Chondrocyte (in vitro differentiated cells): ENCODE measurements around the gene RHOA. TPM values are rescaled to one million over a fixed set of nuclear protein-coding genes. Genes with fewer than 3 reads are reported as not detected.
A peak's percentile ranks its signal among the peaks of the same experiment; 100 is the strongest.

Experiments used
- DNase-seq: peaks from one replicate; pipeline ENCODE4 v3.0.0; 2021; ENCODE audit warnings: mixed read lengths, low spot score
- H3K27ac Mint-ChIP-seq: one replicate; pipeline ENCODE4 v1.8.0; 2021; ENCODE audit warnings: mild to moderate bottlenecking, moderate library complexity, mixed read lengths; ENCODE audit not compliant: unreplicated experiment
- H3K27me3 Mint-ChIP-seq: 2 replicates; pipeline ENCODE4 v1.8.0; 2021; ENCODE audit warnings: low read depth, mixed read lengths
- H3K36me3 Mint-ChIP-seq: 2 replicates; pipeline ENCODE4 v1.8.0; 2021; ENCODE audit warnings: low read depth, mixed read lengths
- H3K4me1 Mint-ChIP-seq: 2 replicates; pipeline ENCODE4 v1.8.0; 2021; ENCODE audit warnings: low read depth, mild to moderate bottlenecking, mixed read lengths
- H3K4me3 Mint-ChIP-seq: one replicate; pipeline ENCODE4 v1.8.0; 2021; ENCODE audit warnings: mild to moderate bottlenecking, moderate library complexity, mixed read lengths; ENCODE audit not compliant: unreplicated experiment
- H3K9me3 Mint-ChIP-seq: 2 replicates; pipeline ENCODE4 v1.8.0; 2021; ENCODE audit warnings: low read depth, mixed read lengths
- total RNA-seq: library from RNA; stranded (reverse); gene quantifications from 3 replicates; pipeline ENCODE4 v1.2.1, GENCODE V29; 2021
- TF ChIP-seq, protein P1 (sequence below): fragments of 200-600 bp; sonication (generic); IDR thresholded peaks from 2 replicates; pipeline ENCODE4 v1.5.0; 2021; ENCODE audit warnings: antibody characterized with exemption, mild to moderate bottlenecking, moderate library complexity

Gene RHOA
- total RNA-seq, 1 donor from 2014 or later: 625 TPM

DNA sequence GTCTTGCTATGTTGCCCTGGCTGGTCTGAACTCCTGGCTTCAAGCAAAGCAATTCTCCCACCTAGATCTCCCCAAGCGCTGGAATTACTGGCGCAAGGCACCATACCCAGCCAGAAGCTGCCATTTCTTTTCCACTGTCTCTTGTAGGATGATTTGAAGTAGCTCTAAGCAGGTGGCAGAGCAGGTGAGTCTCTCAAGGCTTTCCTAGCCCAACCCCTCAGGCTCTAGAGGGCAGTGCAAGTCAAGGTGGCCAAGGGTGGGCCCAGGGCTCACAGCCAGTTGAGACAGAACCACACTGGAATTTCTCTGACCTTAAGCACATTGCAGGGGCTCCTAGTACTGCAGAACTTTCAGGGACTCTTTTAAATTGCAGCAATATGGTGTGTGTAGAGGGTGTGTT is 42.7 kb upstream of the RHOA start:
- Mint-ChIP-seq H3K36me3 (no peaks in the 10 kb centered on the region), H3K9me3 (no peaks in the 10 kb centered on the region), H3K27ac (peak overlapping the region; percentile 8), H3K4me3 (no peak overlapping the region), H3K27me3 (no peaks in the 10 kb centered on the region), H3K4me1 (peaks cover 28% of the 10 kb centered on the region)
- no peak for DNase-seq
- TF ChIP-seq, protein P1, sequence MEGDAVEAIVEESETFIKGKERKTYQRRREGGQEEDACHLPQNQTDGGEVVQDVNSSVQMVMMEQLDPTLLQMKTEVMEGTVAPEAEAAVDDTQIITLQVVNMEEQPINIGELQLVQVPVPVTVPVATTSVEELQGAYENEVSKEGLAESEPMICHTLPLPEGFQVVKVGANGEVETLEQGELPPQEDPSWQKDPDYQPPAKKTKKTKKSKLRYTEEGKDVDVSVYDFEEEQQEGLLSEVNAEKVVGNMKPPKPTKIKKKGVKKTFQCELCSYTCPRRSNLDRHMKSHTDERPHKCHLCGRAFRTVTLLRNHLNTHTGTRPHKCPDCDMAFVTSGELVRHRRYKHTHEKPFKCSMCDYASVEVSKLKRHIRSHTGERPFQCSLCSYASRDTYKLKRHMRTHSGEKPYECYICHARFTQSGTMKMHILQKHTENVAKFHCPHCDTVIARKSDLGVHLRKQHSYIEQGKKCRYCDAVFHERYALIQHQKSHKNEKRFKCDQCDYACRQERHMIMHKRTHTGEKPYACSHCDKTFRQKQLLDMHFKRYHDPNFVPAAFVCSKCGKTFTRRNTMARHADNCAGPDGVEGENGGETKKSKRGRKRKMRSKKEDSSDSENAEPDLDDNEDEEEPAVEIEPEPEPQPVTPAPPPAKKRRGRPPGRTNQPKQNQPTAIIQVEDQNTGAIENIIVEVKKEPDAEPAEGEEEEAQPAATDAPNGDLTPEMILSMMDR: peak; percentile 36

DNA sequence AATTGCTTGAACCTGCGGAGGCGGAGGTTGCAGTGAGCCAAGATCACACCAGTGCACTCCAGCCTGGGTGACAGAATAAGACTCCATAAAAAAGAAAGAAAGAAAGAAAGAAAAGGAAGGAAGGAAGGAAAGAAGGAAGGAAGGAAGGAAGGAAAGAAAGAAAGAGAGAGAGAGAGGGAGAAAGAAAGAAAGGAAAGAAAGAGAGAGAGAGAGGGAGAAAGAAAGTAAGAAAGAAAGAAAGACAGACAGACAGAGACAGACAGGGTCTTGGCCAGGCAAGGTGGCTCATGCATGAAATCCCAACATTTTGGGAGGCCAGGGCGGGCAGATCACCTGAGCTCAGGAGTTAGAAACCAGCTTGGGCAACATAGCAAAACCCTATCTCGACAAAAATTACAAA is 41.8 kb upstream of the RHOA start:
- Mint-ChIP-seq H3K36me3 (no peaks in the 10 kb centered on the region), H3K9me3 (no peaks in the 10 kb centered on the region)

DNA sequence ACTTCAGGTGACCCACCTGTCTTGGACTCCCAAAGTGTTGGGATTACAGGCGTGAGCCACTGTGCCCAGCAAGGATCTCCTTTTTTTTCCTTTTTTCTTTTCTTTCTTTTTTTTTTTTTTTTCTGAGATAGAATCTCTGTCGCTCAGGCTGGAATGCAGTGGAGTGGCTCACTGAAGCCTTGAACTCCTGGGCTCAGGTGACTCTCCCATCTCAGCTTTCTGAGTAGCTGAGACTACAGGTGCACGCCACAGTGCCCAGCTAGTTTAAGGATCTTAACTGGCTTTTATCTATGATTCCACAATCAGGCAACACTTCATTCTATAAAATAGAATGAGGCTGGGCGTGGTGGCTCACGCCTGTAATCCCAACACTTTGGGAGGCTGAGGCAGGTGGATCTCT is 33.6 kb upstream of the RHOA start:
- peak overlapping the region; percentile 59 for H3K27ac Mint-ChIP-seq
- no peaks in the 10 kb centered on the region for H3K9me3 Mint-ChIP-seq
- H3K27me3 Mint-ChIP-seq: no peaks in the 10 kb centered on the region
- no peak overlapping the region for H3K4me3 Mint-ChIP-seq
- no peak for DNase-seq
- H3K4me1 Mint-ChIP-seq: peaks cover 11% of the 10 kb centered on the region
- H3K36me3 Mint-ChIP-seq: no peaks in the 10 kb centered on the region
- TF ChIP-seq, protein P1: no peak

More for the DNA sequence above, 41.8 kb upstream of the RHOA start:
- TF ChIP-seq, protein P1: no peak
- DNase-seq: no peak
- peaks cover 24% of the 10 kb centered on the region for H3K4me1 Mint-ChIP-seq
- no peaks in the 10 kb centered on the region for H3K27me3 Mint-ChIP-seq
- no peak overlapping the region for H3K4me3 Mint-ChIP-seq
- no peak overlapping the region for H3K27ac Mint-ChIP-seq

DNA sequence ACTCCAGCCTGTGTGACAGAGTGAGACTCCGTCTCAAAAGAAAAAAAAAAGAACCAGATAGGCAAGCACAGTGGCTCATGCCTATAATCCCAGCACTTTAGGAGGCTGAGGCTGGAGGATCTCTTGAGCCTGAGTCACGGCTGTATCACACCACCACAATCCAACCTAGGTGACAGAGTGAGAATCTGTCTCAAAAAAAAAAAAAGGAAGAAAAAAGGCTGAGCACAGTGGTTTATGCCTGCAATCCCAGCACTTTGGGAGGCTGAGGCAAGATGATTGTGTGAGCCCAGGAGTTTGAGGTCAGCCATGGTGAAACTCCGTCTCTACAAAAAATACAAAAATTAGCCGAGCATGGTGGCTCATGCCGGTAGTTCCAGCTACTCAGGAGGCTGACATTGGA is 23.0 kb upstream of the RHOA start:
- Mint-ChIP-seq H3K4me1 (peaks cover 3% of the 10 kb centered on the region), H3K27me3 (no peaks in the 10 kb centered on the region), H3K4me3 (no peak overlapping the region), H3K27ac (no peak overlapping the region), H3K36me3 (no peaks in the 10 kb centered on the region), H3K9me3 (no peaks in the 10 kb centered on the region)
- no peak for DNase-seq
- TF ChIP-seq, protein P1: no peak

DNA sequence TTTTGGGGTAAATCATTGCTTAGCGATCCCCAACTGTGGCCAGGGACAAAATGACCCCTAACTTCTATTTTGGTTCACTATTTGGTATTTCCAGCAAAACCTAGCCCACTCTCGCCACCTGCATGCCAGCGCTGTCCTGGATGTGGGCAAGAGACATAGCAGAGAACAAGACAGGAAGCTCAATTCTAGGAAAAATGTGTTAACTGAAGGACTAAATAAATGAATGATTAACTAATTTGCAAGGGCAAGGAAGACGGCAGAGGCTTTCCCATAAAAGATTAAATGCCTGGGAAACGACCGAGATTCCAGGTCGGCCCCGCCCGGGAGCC is 16.9 kb upstream of the RHOA start:
- Mint-ChIP-seq H3K36me3 (peaks cover 5% of the 10 kb centered on the region), H3K27ac (peak overlapping the region; percentile 98), H3K27me3 (no peaks in the 10 kb centered on the region), H3K4me1 (peaks cover 15% of the 10 kb centered on the region), H3K4me3 (peak overlapping the region; percentile 89), H3K9me3 (no peaks in the 10 kb centered on the region)
- TF ChIP-seq, protein P1: peak; percentile 51
- no peak for DNase-seq
